Fibroblast of skin of right quadriceps (primary cell): ENCODE data around the gene MAST4.
"Not testable (repeated sequence)": the region's sequence is repeated elsewhere in the genome, so short reads cannot be mapped to it uniquely, and the experiment has no call there.

Source experiments
- DNase-seq: peaks from one replicate; pipeline ENCODE4 v3.0.0-alpha.2; 2013

The MAST4 gene

DNA sequence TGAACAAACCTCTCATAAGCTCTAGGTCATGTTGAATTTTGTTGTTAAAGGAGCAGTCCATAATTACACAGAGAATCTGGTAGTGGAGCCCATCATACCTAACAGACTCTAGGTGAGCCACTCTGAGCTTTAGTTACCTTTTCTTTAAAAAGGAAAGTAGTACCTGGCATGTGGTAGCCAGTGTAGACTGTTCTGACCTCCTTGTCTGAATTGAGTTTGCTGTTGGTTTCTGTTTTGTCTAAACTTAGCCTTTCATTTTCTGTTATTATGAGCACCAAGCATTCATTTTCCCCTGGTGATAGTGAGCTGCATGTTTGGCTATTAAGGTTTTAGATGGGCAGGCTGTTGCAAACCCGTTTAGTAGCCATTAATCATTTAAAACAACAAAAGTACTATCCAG is 112.2 kb downstream of the MAST4 start:
- DNase-seq: no peak

DNA sequence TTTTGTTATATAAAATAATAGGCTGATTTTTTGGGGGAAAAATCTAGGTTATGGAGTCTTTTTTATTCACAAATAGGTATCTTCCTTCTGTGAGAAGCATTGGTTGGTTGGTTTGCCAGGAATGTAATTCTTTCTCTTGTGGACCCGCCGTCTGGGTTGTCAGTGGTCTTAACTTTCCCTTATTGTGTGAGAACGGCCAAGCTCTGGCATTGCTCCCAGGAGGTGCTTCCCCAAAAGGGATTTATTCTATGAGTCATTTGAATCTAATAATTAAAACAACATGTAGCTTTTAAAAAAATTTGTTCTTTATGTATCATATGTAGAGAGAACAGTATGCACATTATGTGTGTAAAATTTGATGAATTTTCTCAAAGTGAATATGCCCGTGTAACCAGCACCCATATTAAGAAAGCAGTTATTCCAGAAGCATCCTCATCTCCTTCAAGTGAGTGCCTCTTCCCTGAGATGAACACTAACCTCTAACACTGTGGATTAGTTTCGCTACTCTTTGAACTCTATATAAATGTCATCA is 114.4 kb downstream of the MAST4 start:
- peak; percentile 85 for DNase-seq

DNA sequence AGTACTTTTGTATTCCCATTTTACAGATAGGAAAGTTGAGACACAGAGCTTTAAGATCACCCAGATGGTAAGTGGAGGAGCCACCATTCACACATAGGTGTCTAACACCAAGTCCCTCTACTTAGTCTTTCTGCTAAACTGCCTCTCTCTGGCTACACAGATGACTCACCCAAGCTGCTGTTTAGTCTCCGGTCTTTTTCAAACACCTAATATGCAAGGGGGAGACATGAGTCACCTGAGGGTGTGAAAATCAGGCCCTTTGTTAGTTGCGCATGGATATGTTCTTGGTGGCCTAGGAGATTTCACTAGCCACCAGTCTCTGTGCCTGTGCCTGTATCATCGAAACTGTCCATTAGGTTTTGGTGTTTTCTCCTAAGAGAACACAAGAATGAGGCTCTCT is 117.8 kb downstream of the MAST4 start:
- DNase-seq: peak; percentile 6

DNA sequence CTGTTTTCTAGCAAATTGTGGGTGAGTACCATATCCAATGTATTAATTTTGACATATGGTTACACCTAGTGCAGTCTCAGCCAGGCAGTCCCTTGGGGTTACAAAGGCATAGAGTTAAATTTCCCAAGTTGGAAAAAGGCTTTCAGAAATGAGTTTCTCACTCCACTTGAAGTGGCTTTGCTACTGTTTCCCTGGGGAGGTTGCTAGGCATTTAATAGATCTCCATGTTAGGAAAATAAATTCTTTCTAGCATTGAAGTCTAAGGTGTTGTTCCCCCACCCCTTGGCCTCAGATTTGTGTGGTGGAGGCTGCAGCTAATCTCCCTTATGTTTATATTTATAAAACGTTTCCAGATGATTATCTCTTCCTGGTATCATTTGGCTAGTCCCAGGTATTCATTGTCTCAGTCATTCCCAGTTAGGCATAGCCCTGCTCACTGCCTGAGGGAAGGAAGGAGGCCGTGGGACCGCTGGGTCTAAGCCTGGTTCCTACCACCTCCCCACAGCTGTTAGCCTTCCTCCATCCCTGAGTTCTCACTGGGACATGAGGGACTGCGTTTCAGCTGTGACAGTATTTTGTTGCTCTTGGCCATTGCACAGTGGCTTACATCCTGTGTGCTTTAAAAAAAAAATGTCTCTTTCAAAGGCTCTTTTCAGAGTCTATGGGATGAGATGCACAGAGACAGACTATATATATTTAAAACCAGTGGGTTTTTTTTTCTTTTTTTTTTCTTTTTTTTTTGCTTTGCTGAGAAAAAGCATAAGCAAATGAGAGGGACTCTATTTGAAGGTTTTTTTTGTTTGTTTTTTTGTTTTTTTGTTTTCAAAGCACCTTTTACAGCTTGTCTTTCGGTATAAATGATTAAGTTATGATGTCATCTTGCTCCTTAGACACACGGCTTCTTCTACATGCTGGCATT is 121.5 kb downstream of the MAST4 start:
- no peak for DNase-seq

DNA sequence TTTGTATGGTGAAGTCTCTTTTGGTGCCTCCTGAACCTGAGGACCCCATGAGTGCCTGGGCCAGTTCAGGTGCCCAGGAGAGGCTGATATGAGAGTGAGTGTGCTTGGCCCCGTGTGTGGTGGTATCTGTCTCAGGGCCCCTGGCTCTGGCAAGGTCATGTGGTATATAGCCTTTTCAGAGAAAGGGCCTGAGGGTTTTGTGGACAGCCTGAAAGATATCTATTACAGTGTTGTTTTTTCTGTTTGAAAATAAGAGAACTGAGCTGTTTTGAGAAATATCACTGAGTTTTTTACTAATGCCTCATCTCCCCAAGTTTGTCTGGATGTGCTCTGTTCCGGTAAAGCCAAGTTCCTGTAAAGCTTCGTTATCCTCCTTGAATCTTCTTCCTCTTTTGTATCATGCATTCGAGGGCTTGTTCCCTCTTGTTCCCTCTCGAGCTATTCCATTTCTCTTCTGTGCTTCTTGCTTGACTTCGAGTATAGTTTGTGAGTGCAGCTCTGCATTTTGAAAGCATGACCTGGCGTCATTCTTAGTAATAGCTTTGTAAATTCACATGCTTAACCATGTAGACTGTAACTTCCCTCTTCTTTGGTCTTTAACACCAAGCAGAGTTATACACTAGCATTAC is 122.3 kb downstream of the MAST4 start:
- no peak for DNase-seq

DNA sequence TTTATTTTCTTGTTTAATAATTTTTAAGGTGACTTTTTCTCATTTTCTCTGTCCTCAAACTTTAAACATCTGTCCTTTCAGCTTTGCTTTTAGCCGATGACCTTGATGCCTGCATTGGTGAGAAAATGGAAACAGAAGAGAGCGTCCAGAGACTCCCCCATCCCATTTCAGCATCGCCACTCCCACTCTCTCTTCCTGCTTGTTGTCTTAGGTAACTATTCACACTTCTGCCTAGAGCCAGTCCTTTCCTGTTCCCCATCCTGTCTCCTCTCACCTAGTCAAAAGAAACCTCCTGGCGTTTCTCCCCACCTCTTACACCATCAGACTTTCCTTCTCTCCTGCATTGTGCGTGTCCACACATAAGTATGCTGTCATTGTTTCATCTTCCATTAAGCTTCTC is 124.6 kb downstream of the MAST4 start:
- DNase-seq: no peak

DNA sequence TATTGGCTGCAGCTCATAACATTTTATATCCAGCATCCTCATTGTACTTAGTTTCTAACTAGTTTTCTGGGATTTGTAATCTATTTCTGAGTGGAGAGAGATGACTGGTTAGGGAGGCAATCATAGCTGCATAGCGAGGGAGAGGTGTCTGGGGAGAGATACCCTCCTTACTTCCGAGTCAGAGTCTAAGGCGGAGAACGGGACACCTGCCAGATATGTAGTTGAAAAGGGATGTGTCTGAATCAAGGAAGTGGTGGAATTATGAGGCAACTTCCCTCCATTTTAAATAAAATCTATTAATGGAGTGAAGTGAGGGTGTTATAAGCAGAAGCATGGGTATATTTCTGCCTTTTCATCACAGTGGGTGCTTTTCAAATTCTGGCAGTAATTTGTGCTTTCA is 126.5 kb downstream of the MAST4 start:
- no peak for DNase-seq

DNA sequence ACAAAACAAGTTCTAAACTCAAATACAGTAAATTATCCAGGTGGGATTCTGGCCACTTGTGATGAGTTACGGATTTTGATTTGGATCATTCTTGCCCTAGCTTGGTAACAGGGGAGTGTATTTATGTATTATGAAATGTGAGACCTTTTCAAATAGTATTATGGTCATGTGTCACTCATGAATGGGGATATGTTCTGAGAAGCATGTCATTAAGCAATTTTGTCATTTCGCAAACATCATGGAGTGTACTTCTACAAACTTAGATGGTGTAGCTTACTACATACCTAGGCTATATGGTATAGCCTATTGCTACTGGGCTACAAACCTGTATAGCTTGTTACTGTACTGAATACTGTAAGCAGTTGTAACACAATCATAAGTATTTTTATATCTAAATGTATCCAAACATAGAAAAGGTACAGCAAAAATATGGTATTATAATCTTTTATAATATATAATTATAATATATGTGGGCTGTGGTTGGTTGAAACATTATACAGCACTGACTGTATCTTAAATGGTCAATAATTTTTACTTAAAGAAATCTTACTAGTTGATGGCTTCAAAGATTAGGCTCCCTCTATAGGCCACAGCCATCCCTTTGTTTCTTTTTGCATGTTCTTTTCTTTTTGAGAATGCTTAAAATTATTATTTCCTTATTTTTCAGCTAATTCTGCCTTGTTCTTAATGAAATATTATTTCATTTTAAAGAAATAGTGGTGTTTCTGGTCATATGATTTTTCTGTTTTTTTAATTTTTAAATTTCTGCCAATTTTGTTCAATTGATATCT is 128.4 kb downstream of the MAST4 start:
- no peak for DNase-seq

DNA sequence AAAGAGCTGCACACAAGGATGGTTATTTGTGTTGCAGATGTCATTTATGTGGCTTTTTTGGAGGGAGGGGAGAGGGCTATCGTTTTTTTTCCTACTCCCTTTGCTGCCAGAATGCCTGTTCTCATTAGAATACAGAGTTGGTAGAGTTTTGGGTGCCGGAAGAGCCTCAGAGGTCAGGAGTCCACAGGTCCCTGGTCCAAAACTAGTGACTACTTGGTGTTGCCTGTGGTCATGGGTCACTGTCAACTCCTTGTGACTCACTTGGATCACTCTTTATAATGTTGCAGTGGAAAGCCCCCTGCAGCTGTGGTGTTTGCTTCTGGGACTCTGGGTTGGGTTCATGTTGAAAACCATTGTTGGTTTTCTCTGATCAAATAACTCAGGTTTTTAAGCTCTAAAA is 131.4 kb downstream of the MAST4 start:
- DNase-seq: no peak

DNA sequence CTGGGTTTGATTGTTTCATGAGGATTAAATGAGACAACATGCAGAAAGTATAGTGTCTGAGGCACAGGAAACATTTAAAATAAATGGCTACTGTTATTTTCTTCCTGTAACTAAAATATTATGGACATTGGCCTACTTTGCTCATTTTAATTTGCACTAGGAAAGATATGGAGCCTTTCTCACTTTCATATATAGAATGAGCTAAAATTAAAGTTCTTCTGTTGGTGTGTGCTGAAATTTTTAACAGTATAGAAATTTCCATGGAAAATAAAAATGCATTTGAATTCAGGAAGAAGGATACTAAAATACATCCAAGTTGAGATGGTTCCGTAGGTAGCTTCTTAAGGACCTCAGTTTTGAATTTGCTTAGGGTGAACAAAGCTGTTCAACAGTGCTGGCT is 131.9 kb downstream of the MAST4 start:
- no peak for DNase-seq

DNA sequence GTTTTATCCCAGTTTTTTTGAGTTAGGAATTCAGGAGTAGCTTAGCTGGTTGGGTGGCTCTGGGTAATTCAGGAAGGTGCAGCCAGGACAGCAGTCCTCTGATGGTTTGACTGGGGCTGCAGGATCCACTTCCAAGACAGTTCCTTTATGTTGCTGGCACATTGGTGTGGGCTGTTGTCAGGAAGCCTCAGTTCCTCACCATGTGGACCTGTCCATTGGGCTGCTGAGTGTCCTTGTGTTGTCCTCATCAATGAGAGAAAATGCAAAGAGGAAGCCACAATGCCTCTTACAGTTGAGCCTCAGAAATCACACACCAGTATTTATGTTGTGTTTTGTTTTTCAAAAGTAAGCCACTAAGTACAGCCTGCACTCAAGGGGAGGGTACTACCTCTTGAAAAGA is 140.9 kb downstream of the MAST4 start:
- no peak for DNase-seq

DNA sequence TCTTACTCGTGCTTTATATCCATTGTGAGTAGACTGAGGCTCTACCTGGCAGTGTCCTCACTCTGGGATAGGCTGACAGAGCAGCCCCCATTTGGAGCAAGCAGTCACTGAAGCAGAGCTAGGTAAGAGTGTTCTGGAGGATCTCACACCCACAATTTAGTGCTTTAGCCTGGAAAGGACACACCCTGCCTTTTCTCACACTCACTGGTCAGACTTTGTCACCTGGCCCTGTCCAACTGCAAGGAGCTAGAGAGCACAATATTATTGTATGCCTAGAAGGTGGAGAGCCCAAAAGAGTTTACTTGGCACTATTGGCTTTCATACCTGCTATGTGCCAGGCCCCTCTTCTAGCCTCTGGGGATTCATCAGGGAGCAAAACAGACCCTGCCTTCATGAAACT is 141.9 kb downstream of the MAST4 start:
- no peak for DNase-seq

DNA sequence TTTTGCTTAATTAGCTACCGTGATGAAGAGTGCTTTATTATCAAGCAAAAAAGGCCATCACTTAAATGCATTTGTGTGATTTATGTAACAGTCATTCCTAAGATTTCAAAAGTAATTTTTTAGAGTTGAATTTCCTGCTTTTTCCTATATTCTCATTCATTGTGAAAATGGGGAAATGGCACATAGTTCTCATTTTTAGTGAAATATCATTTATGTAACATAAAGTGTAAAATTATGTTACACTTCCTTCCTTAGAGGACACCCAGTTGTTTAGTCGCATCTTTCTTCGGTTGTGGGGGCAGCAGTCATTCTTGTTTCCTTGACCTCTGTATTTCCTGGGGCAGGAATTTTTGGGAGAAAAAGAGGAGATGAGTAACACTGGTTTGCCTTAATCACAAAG is 142.8 kb downstream of the MAST4 start:
- no peak for DNase-seq

DNA sequence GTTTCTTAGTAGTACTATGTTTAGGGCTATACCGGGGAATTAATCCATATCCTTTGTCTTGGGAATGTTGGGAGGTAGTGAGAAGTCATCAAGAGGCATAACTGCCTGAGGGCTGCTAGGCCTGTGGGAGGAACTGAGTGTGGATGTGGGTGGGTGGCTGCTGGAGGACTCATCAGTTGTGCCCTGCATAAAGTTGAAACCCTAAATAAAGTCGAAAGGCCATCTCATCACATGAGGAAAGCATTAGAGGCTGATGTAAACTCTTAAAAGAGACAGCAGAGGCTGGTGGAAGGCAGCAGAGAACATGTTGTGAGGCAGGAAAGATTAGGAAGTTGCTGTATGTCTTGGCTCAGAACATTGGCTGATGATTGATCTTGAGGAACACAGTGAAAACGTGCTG is 143.8 kb downstream of the MAST4 start:
- no peak for DNase-seq

DNA sequence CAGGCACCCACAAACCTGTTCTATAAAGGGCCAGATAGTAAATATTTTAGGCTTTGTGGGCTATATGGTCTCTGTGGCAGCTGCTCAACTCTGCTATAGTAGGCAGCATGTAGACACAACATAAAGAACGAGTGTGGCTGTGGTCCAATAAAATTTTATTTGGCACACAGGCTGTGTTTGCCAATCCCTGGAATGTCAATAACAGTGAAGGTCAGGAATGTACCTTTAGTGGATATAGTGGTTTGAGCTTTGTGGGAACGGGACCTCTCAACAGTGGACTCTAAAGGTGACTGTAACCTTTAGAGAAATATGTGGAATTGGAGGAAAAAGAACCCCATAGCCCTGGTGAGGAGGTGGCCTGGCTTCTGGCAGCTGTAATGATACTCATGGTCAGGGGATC is 145.2 kb downstream of the MAST4 start:
- no peak for DNase-seq

DNA sequence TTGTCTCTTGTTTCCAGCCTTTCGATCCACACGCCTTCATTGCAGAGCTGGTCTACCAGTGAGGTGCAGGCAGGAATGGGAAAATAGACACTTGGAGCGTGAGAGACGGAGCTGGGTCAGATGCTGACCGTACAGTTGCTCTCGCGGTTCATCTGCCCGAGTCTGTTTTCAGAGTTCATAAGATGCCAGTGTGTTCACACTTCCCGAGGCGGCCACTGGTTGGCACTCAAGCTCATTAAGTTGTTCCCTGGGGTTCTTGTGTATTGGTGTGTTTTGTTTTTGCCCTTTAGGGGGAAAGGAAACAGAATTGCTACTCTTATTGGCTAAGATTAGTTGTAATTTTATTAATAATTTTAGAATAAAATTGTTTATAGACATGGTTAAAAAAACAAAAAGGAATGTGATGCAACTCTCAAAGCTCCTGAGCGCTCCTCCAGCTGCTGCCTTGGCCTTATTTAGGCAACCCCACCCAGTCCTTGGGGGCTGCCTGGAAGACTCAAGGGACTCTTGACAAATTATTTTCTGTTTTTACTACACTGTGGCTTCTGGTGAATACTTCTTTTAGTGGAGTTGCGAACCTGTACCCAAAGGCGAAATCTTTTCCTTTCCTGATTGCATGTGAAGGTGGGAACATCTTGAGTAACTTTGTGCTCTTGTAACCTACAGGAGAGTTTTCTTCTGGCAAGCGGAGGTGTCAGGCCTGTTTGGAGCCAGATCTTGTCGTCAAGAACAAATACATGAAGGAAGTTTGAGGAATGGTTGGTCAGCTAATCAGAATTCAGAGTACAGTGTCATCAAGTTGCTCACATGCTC is 146.1 kb downstream of the MAST4 start:
- no peak for DNase-seq

DNA sequence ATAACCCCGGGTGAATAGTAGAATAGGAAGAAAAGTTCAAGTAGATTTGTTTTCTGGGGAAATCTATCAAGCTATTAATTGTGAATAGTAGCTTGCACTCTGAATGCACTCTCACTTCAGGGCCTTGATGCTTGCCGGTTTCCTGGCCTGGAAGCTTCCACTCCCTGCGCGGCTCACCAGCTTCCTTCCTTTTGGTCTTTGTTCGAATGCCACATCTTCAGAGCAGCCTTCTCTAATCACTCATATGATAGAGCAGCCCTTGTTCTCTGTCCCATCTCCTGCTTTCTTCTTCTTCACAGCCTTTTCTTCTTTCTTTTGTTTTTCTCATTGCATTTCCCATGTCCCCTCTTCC is 146.7 kb downstream of the MAST4 start:
- DNase-seq: no peak

DNA sequence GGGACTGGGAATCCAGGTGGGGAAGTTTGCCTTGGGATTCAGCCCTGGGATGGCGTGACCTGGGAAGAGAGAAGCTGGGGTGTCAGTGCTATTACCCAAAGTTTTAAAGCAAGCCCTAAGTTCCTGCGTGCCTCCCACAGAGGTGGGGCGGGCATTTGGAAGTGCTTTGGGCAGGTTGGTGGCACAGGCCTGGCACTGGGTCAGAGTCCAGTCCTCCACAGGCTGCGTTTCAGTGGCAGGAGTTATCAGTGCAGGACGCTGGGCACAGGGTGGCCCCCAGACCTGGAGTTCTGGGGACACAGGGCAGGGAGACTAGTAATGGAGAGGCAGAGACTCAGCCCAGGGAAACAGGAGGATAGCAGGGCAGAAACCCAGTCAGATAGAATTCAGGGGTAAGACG is 147.2 kb downstream of the MAST4 start:
- no peak for DNase-seq

DNA sequence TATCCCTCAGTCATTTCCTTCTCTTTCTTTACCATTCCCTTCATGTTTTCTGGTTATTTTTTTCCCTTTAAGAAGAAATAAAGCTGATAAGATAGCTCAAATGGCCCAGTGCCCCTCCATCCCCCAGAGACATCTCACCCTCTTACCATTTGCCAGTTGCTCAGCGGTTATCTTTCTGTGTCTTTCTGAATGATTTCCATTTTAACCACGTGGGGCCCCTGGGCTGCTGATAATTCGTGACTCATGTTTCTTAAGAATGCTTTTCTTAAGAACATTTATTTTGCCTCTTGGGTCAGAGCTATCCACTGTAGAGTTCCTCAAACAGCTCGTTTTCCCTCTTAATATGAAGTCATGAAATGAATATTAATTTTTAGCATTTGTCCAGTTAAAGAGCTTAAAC is 147.8 kb downstream of the MAST4 start:
- DNase-seq: peak; percentile 3

DNA sequence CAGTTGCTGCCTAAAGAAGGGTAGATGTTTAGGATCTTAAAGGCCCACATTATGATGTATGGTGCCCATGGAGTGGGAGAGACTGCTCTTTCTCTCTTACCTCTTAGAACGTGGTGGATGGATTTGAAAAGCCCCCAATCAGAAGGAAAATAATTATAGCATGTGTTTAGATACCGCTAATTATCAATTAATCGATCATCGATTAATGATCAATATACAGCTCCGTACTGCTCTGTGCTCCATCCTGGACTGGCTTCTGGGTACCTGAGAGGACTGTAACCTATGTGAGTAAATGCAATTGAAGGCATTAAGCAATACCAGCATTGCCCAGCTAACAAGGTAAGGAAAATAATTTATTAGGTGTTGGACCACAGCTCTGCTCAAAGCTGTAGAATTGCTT is 149.1 kb downstream of the MAST4 start:
- no peak for DNase-seq

DNA sequence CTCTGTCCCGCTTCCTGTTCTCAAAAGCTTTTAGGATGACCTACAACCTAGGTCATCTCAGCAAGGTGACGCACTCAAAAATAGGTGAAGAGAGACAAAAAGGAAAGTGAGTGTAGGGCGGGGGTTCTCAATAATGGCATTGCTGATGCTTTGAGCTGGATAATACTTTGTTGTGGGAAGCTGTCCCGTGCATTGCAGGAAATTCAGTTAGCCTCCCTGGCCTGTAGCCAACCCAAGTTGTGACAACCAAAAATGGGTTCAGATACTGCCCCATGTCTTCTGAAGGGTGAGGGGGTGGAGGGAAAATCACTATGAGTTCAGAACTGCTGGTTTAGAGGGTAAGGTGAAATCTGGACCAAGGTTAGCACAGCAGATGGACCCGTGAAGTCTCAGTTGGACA is 151.4 kb downstream of the MAST4 start:
- no peak for DNase-seq

DNA sequence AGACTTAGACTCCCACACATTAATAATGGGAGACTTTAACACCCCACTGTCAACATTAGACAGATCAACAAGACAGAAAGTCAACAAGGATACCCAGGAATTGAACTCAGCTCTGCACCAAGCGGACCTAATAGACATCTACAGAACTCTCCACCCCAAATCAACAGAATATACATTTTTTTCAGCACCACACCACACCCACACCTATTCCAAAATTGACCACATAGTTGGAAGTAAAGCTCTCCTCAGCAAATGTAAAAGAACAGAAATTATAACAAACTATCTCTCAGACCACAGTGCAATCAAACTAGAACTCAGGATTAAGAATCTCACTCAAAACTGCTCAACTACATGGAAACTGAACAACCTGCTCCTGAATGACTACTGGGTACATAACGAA is 156.5 kb downstream of the MAST4 start:
- not testable (repeated sequence) for DNase-seq
